Heart left ventricle (tissue), 16 donors: ENCODE measurements around the gene U2SURP. TPM values are rescaled to one million over a fixed set of nuclear protein-coding genes. Genes with fewer than 3 reads are reported as not detected.
A peak's percentile ranks its signal among the peaks of the same experiment; 100 is the strongest.

Experiments
- ATAC-seq, 4 donors: fragments of 200-7000 bp; cut with Tn5 transposase; one replicate each; pipeline ENCODE4 v1.9.1; 2020 to 2022; ENCODE audit warnings: moderate library complexity in 4 of 4, mild to moderate bottlenecking in 3 of 4, moderate number of reproducible peaks in 1 of 4
- DNase-seq, 5 donors: peaks; one replicate each; pipeline ENCODE4 v3.0.0-alpha.2; 2020
- H3K27ac ChIP-seq, 12 donors: fragments of 200-600 bp; sonication (generic) in 4 of 12; one replicate each; pipeline versions ENCODE4 v1.5.0 to v1.8.0; 2016 to 2022; ENCODE audit warnings: mild to moderate bottlenecking in 2 of 12
- H3K27me3 ChIP-seq, 9 donors: fragments of 200-600 bp; sonication (generic) in 2 of 9; one replicate each; pipeline versions ENCODE4 v1.5.1 to v1.8.0; 2016 to 2022; ENCODE audit warnings: mild to moderate bottlenecking in 3 of 9
- H3K36me3 ChIP-seq, 9 donors: fragments of 200-600 bp; sonication (generic) in 2 of 9; one replicate each; pipeline versions ENCODE4 v1.5.0 to v1.8.0; 2018 to 2022; ENCODE audit warnings: mild to moderate bottlenecking in 2 of 9
- H3K4me1 ChIP-seq, 12 donors: fragments of 200-600 bp; sonication (generic) in 4 of 12; one replicate each; pipeline versions ENCODE4 v1.5.0 to v1.8.0; 2016 to 2022; ENCODE audit warnings: mild to moderate bottlenecking in 3 of 12
- H3K4me3 ChIP-seq, 12 donors: fragments of 200-600 bp; sonication (generic) in 4 of 12; one replicate each; pipeline versions ENCODE4 v1.5.0 to v1.8.0; 2017 to 2022; ENCODE audit warnings: mild to moderate bottlenecking in 9 of 12, moderate library complexity in 4 of 12
- H3K9me3 ChIP-seq, 12 donors: fragments of 200-600 bp; sonication (generic) in 4 of 12; one replicate each; pipeline versions ENCODE4 v1.5.0 to v1.8.0; 2016 to 2022; ENCODE audit warnings: mild to moderate bottlenecking in 1 of 12
- CTCF ChIP-seq, 12 donors: fragments of 200-600 bp; sonication (generic) in 4 of 12; IDR thresholded peaks; one replicate each; pipeline versions ENCODE4 v1.5.0 to v1.8.0; 2018 to 2022; ENCODE audit warnings: antibody characterized with exemption in 12 of 12, mild to moderate bottlenecking in 5 of 12
- POLR2A ChIP-seq, 2 donors: fragments of 450-650 bp; IDR thresholded peaks; one replicate each; pipeline ENCODE4 v1.6.1; 2017; ENCODE audit warnings: antibody characterized with exemption in 2 of 2, mild to moderate bottlenecking in 2 of 2, moderate library complexity in 2 of 2
- WGBS, 4 donors: extraction: QIAGEN DNeasy Blood & Tissue Kit in 2 of 4; methylation state at CpG; one replicate each; pipeline versions ENCODE4 v1.1.5 to v1.1.7; 2013 to 2018; 5-methylcytosine and 5-hydroxymethylcytosine counted together
- intact Hi-C, 10 donors: fragments of 100-400 bp; cut with DNase I; formaldehyde crosslinking; loops; one replicate each; pipeline versions ENCODE4 v1.11.1 to v1.14.2; 2022
- polyA plus RNA-seq, 2 donors: library from polyadenylated mRNA; stranded (reverse); fragments of 200-250 nt; gene quantifications; one replicate each; pipeline ENCODE4 v1.2.3, GENCODE V29; 2013
- total RNA-seq, 9 donors: library from RNA; depleted of rRNA in 2 of 9; stranded (reverse); fragments of >200 nt in 2 of 9; fragmentation: NEBNext Ultra II Directional in 3 of 9; extraction: Animal tissue kit (Norgen Biotek cat#: 25700) in 3 of 9; gene quantifications; one replicate each; pipeline versions ENCODE4 v1.1.0 to v1.2.4, GENCODE V29; 2016 to 2023
- donor health status: ischemic (EF 13 %, LVEDD 7.1; RV severe dilation, severe dysfunction).
- donor health status: healthy with polysubstance abuse.
- donor health status: DM: no; HTN: yes; CAD: no.
- donor health status: DM: no; HTN: no; CAD: no.
- donor health status: ischemic (EF 25% LVEDD 6.9; RV normal size, moderate dysfunction).
- donor health status: ischemic (EF 25% LVEDD 5.7; RV mildly dilated, moderate dysfunction).
- donor health status: healthy.
- donor health status: DM: yes; HTN: yes; CAD: no.
- donor health status: ischemic (EF 35%, LVEDD 5.7; RV mildly dilated, moderate dysfunction).
- donor health status: nonischemic (EF 11% LVEDD 7.7; RV severe dilation, severe dysfunction).
- donor health status: DM: yes; HTN: yes; CAD: no.
- donor health status: PGD.
- donor health status: ischemic (EF 29% LVEDD 5.4; RV normal size, mild dysfunction).
- donor health status: nonischemic (EF 23%, LVEDD 6.1; RV moderate dilation, normal function).

U2SURP gene
- total and polyA plus RNA-seq, 11 donors = 17.4 to 42.0 (median 33.1) TPM

- H3K27me3 ChIP-seq = no peaks in the 10 kb centered on the region
- H3K4me3 ChIP-seq = no peak overlapping the region
- ATAC-seq (peak in 1 of 4 donors; percentile 20), DNase-seq (no peak)
- intact Hi-C loops = loop anchor here in 1 of 10 donors (10.0 kb wide), 1 partner anchor 579 kb away; no protein-coding TSS in a partner anchor
- 89 to 96% (median 91%) methylated on average over 2 of the region's 2 CpGs for WGBS, 4 donors
- H3K4me1 ChIP-seq = no peaks in the 10 kb centered on the region
- H3K27ac ChIP-seq = no peak overlapping the region
- H3K36me3 ChIP-seq = peaks cover 0 to 14% (median 0%) of the 10 kb centered on the region in 9 donors
- no peaks in the 10 kb centered on the region for H3K9me3 ChIP-seq
- TF ChIP-seq POLR2A (IDR thresholded peaks at IDR 0.05) (no peak), CTCF (IDR thresholded peaks at IDR 0.05) (no peak)
Observed at GRCh38 chr3:143065364-143065763, 64.0 kb downstream of the U2SURP start.

DNA sequence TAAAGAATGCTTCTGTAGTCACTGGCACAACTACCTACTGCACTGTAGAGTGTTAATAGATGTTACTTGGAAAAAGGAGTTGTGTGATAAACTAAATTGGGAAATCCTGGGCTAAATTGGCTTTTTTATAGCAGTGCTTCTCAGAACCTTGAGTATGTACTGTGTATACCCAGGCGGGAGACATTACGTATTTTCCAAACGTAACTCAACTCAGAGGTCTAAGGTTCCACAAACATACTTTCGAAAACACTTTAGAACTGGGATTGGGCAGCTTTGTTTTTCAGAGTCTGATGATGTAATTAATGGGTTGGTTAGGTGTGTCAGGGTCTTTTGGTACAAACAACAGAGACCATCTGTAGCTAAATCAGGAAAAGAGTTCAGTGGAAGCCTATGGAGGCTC is 64.7 kb downstream of the U2SURP start:
- no peaks in the 10 kb centered on the region for H3K4me1 ChIP-seq
- no peak overlapping the region for H3K4me3 ChIP-seq
- WGBS, 4 donors = 92 to 96% (median 94%) methylated on average over 4 of the region's 4 CpGs
- no peak for TF ChIP-seq POLR2A (IDR thresholded peaks at IDR 0.05)
- TF ChIP-seq CTCF (IDR thresholded peaks at IDR 0.05) = no peak
- H3K9me3 ChIP-seq = no peaks in the 10 kb centered on the region
- no peak for DNase-seq
- intact Hi-C loops = loop anchor here in 1 of 10 donors (10.0 kb wide), 1 partner anchor 579 kb away; no protein-coding TSS in a partner anchor
- H3K27ac ChIP-seq = no peak overlapping the region
- no peak for ATAC-seq
- peaks cover 0 to 10% (median 0%) of the 10 kb centered on the region in 9 donors for H3K36me3 ChIP-seq
- no peaks in the 10 kb centered on the region for H3K27me3 ChIP-seq

- no peaks in the 10 kb centered on the region for H3K27me3 ChIP-seq
- H3K4me1 ChIP-seq = no peaks in the 10 kb centered on the region
- ATAC-seq (no peak), DNase-seq (no peak)
- intact Hi-C loops = loop anchor here in 1 of 10 donors (10.0 kb wide), 1 partner anchor 578 kb away; no protein-coding TSS in a partner anchor
- H3K4me3 ChIP-seq = no peak overlapping the region
- no peak overlapping the region for H3K27ac ChIP-seq
- 88 to 93% (median 92%) methylated on average over 3 of the region's 3 CpGs for WGBS, 4 donors
- H3K36me3 ChIP-seq = no peaks in the 10 kb centered on the region
- no peaks in the 10 kb centered on the region for H3K9me3 ChIP-seq
- no peak for TF ChIP-seq CTCF (IDR thresholded peaks at IDR 0.05)
- no peak for TF ChIP-seq POLR2A (IDR thresholded peaks at IDR 0.05)
Observed at GRCh38 chr3:143067201-143067600, 65.8 kb downstream of the U2SURP start.

DNA sequence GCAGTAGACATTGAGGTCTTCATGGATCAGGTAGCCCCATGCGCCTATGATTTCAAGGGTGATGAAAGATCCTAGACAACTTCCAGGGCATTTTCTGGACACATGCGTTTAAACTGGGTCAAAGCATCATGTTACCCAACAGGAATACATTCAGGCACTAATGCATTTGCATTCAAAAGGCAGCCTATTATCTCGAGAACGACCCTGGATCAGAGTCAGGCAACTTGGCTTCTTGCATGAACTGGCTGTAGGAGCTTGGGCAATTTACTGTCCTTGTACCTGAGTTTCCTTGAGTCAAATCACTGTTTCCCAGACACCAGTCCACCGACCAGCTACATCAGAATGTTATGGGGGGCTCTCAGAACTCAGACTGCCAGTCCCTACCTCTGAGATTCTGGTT is 66.7 kb downstream of the U2SURP start:
- 65 to 77% (median 71%) methylated on average over 5 of the region's 5 CpGs for WGBS, 4 donors
- no peaks in the 10 kb centered on the region for H3K9me3 ChIP-seq
- TF ChIP-seq POLR2A (IDR thresholded peaks at IDR 0.05) (no peak), CTCF (IDR thresholded peaks at IDR 0.05) (no peak)
- H3K4me3 ChIP-seq = no peak overlapping the region
- H3K36me3 ChIP-seq = no peaks in the 10 kb centered on the region
- no peaks in the 10 kb centered on the region for H3K27me3 ChIP-seq
- no peak for DNase-seq
- no peak for ATAC-seq
- intact Hi-C loops = loop anchor here in 1 of 10 donors (10.0 kb wide), 1 partner anchor 577 kb away; no protein-coding TSS in a partner anchor
- H3K4me1 ChIP-seq = no peaks in the 10 kb centered on the region
- no peak overlapping the region for H3K27ac ChIP-seq
